Measurements from ENCODE around the gene PRDX5. TPM values are rescaled to one million over a fixed set of nuclear protein-coding genes. Genes with fewer than 3 reads are reported as not detected.

PRDX5 gene
- total RNA-seq, 5 donors from 2014 or later (not counting 1 experiment from before 2014, with no cell fraction given): 35.8 to 86.7 (median 71.7) TPM

GRCh38 chr11:64289002-64289564, 28.8 kb upstream of the PRDX5 start:
- Mint-ChIP-seq H3K9me3 (no peaks in the 10 kb centered on the region), H3K4me3 (no peak overlapping the region), H3K4me1 (peaks cover 13 to 22% (median 14%) of the 10 kb centered on the region in 3 donors), H3K36me3 (no peaks in the 10 kb centered on the region), H3K27me3 (peaks cover 18 to 24% of the 10 kb centered on the region in 2 donors), H3K27ac (no peak overlapping the region)
- Histone ChIP-seq H3K36me3 (ENCODE audit: control insufficient read depth in 2 of 2, extremely low read depth in 1 of 2, insufficient read depth in 1 of 2, low read length in 1 of 2) (no peaks in the 10 kb centered on the region), H3K4me1 (ENCODE audit: control insufficient read depth in 1 of 2, extremely low read depth in 1 of 2, insufficient read depth in 2 of 2, low read length in 2 of 2) (peaks cover 4 to 34% of the 10 kb centered on the region in 2 experiments), H3K27me3 (replicated peaks in 1 of 2; ENCODE audit: control insufficient read depth in 2 of 2, extremely low read depth in 1 of 2, insufficient read depth in 2 of 2, low read length in 1 of 2) (peaks cover 4 to 41% of the 10 kb centered on the region in 2 experiments), H3K9me3 (no peaks in the 10 kb centered on the region), H3K4me3 (ENCODE audit: control insufficient read depth in 1 of 2, extremely low read depth in 1 of 2, low read length in 1 of 2) (no peak overlapping the region), H3K27ac (ENCODE audit: low read length) (no peak overlapping the region)
- 92% methylated on average over 9 of the region's 13 CpGs for WGBS (ENCODE audit: insufficient coverage)
- POLR2A ChIA-PET: no interaction called here
- no peak for ATAC-seq (replicated peaks in 1 of 4)
- CTCF ChIA-PET: no interaction called here
- no peak for DNase-seq

- ChIA-PET CTCF (no interaction called here), POLR2A (no interaction called here)
- H3K27ac ChIP-seq (ENCODE audit: low read length): no peak overlapping the region
- peaks cover 5 to 56% of the 10 kb centered on the region in 2 experiments for H3K27me3 ChIP-seq (replicated peaks in 1 of 2; ENCODE audit: control insufficient read depth in 2 of 2, extremely low read depth in 1 of 2, insufficient read depth in 2 of 2, low read length in 1 of 2)
- DNase-seq (no peak), ATAC-seq (replicated peaks in 1 of 4) (no peak)
- Mint-ChIP-seq H3K36me3 (no peaks in the 10 kb centered on the region), H3K9me3 (no peaks in the 10 kb centered on the region), H3K4me1 (peaks cover 13 to 20% (median 14%) of the 10 kb centered on the region in 3 donors), H3K4me3 (peak overlapping the region; percentile 57 to 73 (median 72)), H3K27me3 (peaks cover 29 to 36% of the 10 kb centered on the region in 2 donors), H3K27ac (no peak overlapping the region)
- no peak overlapping the region for H3K4me3 ChIP-seq (ENCODE audit: control insufficient read depth in 1 of 2, extremely low read depth in 1 of 2, low read length in 1 of 2)
- H3K4me1 ChIP-seq (ENCODE audit: control insufficient read depth in 1 of 2, extremely low read depth in 1 of 2, insufficient read depth in 2 of 2, low read length in 2 of 2): peaks cover 4 to 26% of the 10 kb centered on the region in 2 experiments
- WGBS (ENCODE audit: insufficient coverage): 63% methylated on average over 9 of the region's 10 CpGs
- H3K36me3 ChIP-seq (ENCODE audit: control insufficient read depth in 2 of 2, extremely low read depth in 1 of 2, insufficient read depth in 1 of 2, low read length in 1 of 2): no peaks in the 10 kb centered on the region
- H3K9me3 ChIP-seq: no peaks in the 10 kb centered on the region
Observed at GRCh38 chr11:64290352-64291261, 27.3 kb upstream of the PRDX5 start.

GRCh38 chr11:64291262-64291751, 26.6 kb upstream of the PRDX5 start, which contains the start of gene KCNK4:
Gene KCNK4, plus strand, starts transcription at chr11:64291302. Its CDS starts 1,717 bp downstream, at chr11:64293019.
- WGBS (ENCODE audit: insufficient coverage): 10% methylated on average over 43 of the region's 45 CpGs
- ChIA-PET CTCF (no interaction called here), POLR2A (no interaction called here)
- no peak for DNase-seq
- Mint-ChIP-seq H3K9me3 (no peaks in the 10 kb centered on the region), H3K27me3 (peaks cover 36 to 43% of the 10 kb centered on the region in 2 donors), H3K27ac (no peak within 1 kb of the TSS), H3K4me3 (peak within 1 kb of the TSS; percentile 57 to 73 (median 72)), H3K4me1 (peaks cover 11 to 18% (median 12%) of the 10 kb centered on the region in 3 donors), H3K36me3 (no peaks in the 10 kb centered on the region)
- H3K4me3 ChIP-seq (ENCODE audit: control insufficient read depth in 1 of 2, extremely low read depth in 1 of 2, low read length in 1 of 2): peak within 1 kb of the TSS in 1 of 2 donors; percentile 50
- peaks cover 8 to 61% of the 10 kb centered on the region in 2 experiments for H3K27me3 ChIP-seq (replicated peaks in 1 of 2; ENCODE audit: control insufficient read depth in 2 of 2, extremely low read depth in 1 of 2, insufficient read depth in 2 of 2, low read length in 1 of 2)
- peak in 1 of 4 experiments; percentile 4 for ATAC-seq (replicated peaks in 1 of 4)
- no peak within 1 kb of the TSS for H3K27ac ChIP-seq (ENCODE audit: low read length)
- no peaks in the 10 kb centered on the region for H3K36me3 ChIP-seq (ENCODE audit: control insufficient read depth in 2 of 2, extremely low read depth in 1 of 2, insufficient read depth in 1 of 2, low read length in 1 of 2)
- H3K4me1 ChIP-seq (ENCODE audit: control insufficient read depth in 1 of 2, extremely low read depth in 1 of 2, insufficient read depth in 2 of 2, low read length in 2 of 2): peaks cover 4 to 21% of the 10 kb centered on the region in 2 experiments
- H3K9me3 ChIP-seq: no peaks in the 10 kb centered on the region

GRCh38 chr11:64291752-64292459, 26.0 kb upstream of the PRDX5 start:
- ChIA-PET CTCF (no interaction called here), POLR2A (no interaction called here)
- Histone ChIP-seq H3K4me3 (ENCODE audit: control insufficient read depth in 1 of 2, extremely low read depth in 1 of 2, low read length in 1 of 2) (peak overlapping the region; percentile 12 to 50), H3K9me3 (no peaks in the 10 kb centered on the region), H3K27ac (ENCODE audit: low read length) (no peak overlapping the region), H3K4me1 (ENCODE audit: control insufficient read depth in 1 of 2, extremely low read depth in 1 of 2, insufficient read depth in 2 of 2, low read length in 2 of 2) (peaks cover 4 to 15% of the 10 kb centered on the region in 2 experiments), H3K27me3 (replicated peaks in 1 of 2; ENCODE audit: control insufficient read depth in 2 of 2, extremely low read depth in 1 of 2, insufficient read depth in 2 of 2, low read length in 1 of 2) (peaks cover 12 to 67% of the 10 kb centered on the region in 2 experiments), H3K36me3 (ENCODE audit: control insufficient read depth in 2 of 2, extremely low read depth in 1 of 2, insufficient read depth in 1 of 2, low read length in 1 of 2) (no peaks in the 10 kb centered on the region)
- Mint-ChIP-seq H3K36me3 (no peaks in the 10 kb centered on the region), H3K27me3 (peaks cover 36 to 49% of the 10 kb centered on the region in 2 donors), H3K9me3 (no peaks in the 10 kb centered on the region), H3K4me1 (peaks cover 5 to 12% (median 6%) of the 10 kb centered on the region in 3 donors), H3K27ac (no peak overlapping the region), H3K4me3 (peak overlapping the region in 2 of 3 donors; percentile 31 to 69)
- under 1% methylated on average over 92 of the region's 96 CpGs for WGBS (ENCODE audit: insufficient coverage)
- ATAC-seq (replicated peaks in 1 of 4) (peak; percentile 57 to 69 (median 68)), DNase-seq (peak in 1 of 35 experiments; percentile 47)

- no peaks in the 10 kb centered on the region for H3K36me3 ChIP-seq (ENCODE audit: control insufficient read depth in 2 of 2, extremely low read depth in 1 of 2, insufficient read depth in 1 of 2, low read length in 1 of 2)
- Mint-ChIP-seq H3K4me3 (peak overlapping the region in 2 of 3 donors; percentile 31 to 69), H3K9me3 (no peaks in the 10 kb centered on the region), H3K4me1 (peaks cover 9 to 15% (median 11%) of the 10 kb centered on the region in 3 donors), H3K27me3 (peaks cover 43 to 57% of the 10 kb centered on the region in 2 donors), H3K36me3 (no peaks in the 10 kb centered on the region), H3K27ac (no peak overlapping the region)
- ATAC-seq (replicated peaks in 1 of 4) (peak in 2 of 4 experiments; percentile 15 to 20), DNase-seq (no peak)
- 31% methylated on average over 25 of the region's 42 CpGs for WGBS (ENCODE audit: insufficient coverage)
- no peak overlapping the region for H3K27ac ChIP-seq (ENCODE audit: low read length)
- peak overlapping the region; percentile 12 to 50 for H3K4me3 ChIP-seq (ENCODE audit: control insufficient read depth in 1 of 2, extremely low read depth in 1 of 2, low read length in 1 of 2)
- H3K27me3 ChIP-seq (replicated peaks in 1 of 2; ENCODE audit: control insufficient read depth in 2 of 2, extremely low read depth in 1 of 2, insufficient read depth in 2 of 2, low read length in 1 of 2): peaks cover 14 to 74% of the 10 kb centered on the region in 2 experiments
- H3K4me1 ChIP-seq (ENCODE audit: control insufficient read depth in 1 of 2, extremely low read depth in 1 of 2, insufficient read depth in 2 of 2, low read length in 2 of 2): peaks cover 4 to 19% of the 10 kb centered on the region in 2 experiments
- H3K9me3 ChIP-seq: no peaks in the 10 kb centered on the region
- ChIA-PET POLR2A (no interaction called here), CTCF (no interaction called here)
Observed at GRCh38 chr11:64292460-64293254, 25.3 kb upstream of the PRDX5 start.
